ENCODE results near the gene ZNF232. TPM values are rescaled to one million over a fixed set of nuclear protein-coding genes. Genes with fewer than 3 reads are reported as not detected.

Gene ZNF232
- total and polyA plus RNA-seq, 2 of the 13 experiments (the other 11 are each of a cell fraction or from before 2014, with no cell fraction given): 7.8 to 28.7 TPM

DNA sequence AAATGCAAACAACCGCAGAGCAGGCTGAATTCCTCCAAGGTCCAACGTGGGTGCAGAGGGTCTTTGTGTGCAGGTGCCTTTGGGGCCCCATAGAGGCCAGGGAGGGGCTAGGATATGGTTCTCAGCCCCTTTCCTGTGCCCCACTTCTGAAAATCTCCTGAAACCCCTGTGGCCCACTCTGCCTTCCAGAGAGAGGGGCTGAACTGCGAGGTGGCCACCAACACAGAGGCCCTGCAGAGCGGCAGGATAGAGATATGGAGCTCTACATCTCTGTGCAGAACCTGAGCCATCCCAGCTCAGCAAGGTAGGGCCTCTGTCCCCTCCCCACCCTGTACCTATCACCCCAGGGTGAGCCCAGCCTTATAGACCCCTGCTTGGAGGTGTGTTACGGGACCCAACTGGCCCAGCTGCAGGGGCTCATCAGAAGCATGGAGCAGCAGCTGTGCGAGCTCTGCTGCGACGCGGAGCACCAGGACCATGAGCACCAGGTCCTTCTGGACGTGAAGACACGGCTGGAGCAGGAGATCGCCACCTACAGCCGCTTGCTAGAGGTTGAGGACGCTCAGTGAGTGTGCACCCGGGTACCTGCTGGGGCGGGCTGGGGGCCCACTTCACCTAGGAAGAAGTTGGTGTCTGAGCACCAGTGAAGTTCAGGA lies 9.6 kb upstream of the ZNF232 start:
- in situ Hi-C loops (cut with HindIII; ENCODE audit: extremely low pct_ligation_motif_present, low pct_unique_long_range_greater_than_20kb) (no loop called here), intact Hi-C loops (cut with micrococcal nuclease; ENCODE audit: unreplicated experiment) (no loop called here)
- H2AFZ ChIP-seq (ENCODE audit: low read length): no peak overlapping the region
- ATAC-seq (no peak), DNase-seq (ENCODE audit: low spot score) (no peak), FAIRE-seq (no peak)
- ChIA-PET CTCF (ENCODE audit: low intra/inter-chr PET ratio, low total read pairs) (no interaction called here), POLR2A (no interaction called here)
- no peaks in the 10 kb centered on the region for H3K9me3 ChIP-seq (ENCODE audit: low read length)
- no TSS peak for BruUV-seq (replicated peaks)
- no peaks in the 10 kb centered on the region for H3K36me3 ChIP-seq (replicated peaks in 1 of 2; ENCODE audit: control insufficient read depth in 1 of 2, insufficient read depth in 2 of 2, low read length in 2 of 2)
- H3K9ac ChIP-seq (ENCODE audit: insufficient read depth, low read depth, low read length): no peak overlapping the region
- peaks cover 27% of the 10 kb centered on the region for H3K4me1 ChIP-seq (ENCODE audit: insufficient read depth, low read length)
- H3K4me2 ChIP-seq (ENCODE audit: low read depth, low read length): no peak overlapping the region
- no peaks in the 10 kb centered on the region for H4K20me1 ChIP-seq (ENCODE audit: insufficient read depth, low read length)
- H3K27ac ChIP-seq (ENCODE audit: extremely low read length, insufficient read depth, low read length): no peak overlapping the region
- H3K27me3 ChIP-seq (ENCODE audit: control insufficient read depth in 1 of 2, insufficient read depth in 2 of 2, low read length in 2 of 2): peaks cover 0 to 3% of the 10 kb centered on the region in 2 experiments; a peak in 2 of 5 replicates
- H3K79me2 ChIP-seq (ENCODE audit: insufficient read depth, low read length): no peaks in the 10 kb centered on the region
- H3K4me3 ChIP-seq (replicated peaks in 1 of 3; ENCODE audit: insufficient read depth in 1 of 3, low read depth in 2 of 3, low read length in 3 of 3): no peak overlapping the region
- 59% methylated on average over 14 of the region's 16 CpGs for WGBS (ENCODE audit: low lambda C conversion rate)
- TF ChIP-seq MLXIP (CRISPR knock-in tag; IDR thresholded peaks at IDR 0.05; ENCODE audit: borderline replicate concordance) (no peak), DNMT1 (CRISPR knock-in tag; IDR thresholded peaks at IDR 0.05) (no peak), HNF1B (CRISPR knock-in tag; IDR thresholded peaks at IDR 0.05) (no peak), ZNF891 (CRISPR knock-in tag; IDR thresholded peaks at IDR 0.05) (no peak), XBP1 (CRISPR knock-in tag; IDR thresholded peaks at IDR 0.05) (no peak), ZNF337 (CRISPR knock-in tag; IDR thresholded peaks at IDR 0.05; ENCODE audit: borderline replicate concordance, low read depth) (no peak), MNT (IDR thresholded peaks at IDR 0.05) (no peak), SNAI1 (CRISPR knock-in tag; IDR thresholded peaks at IDR 0.05; ENCODE audit: borderline replicate concordance) (no peak), ZNF138 (CRISPR knock-in tag; IDR thresholded peaks at IDR 0.05; ENCODE audit: low read depth) (no peak), HCFC1 (IDR thresholded peaks at IDR 0.05; ENCODE audit: low read depth, low read length) (no peak), GTF3A (CRISPR knock-in tag; conservative IDR thresholded peaks at IDR 0.05) (no peak), HNRNPUL1 (IDR thresholded peaks at IDR 0.05; ENCODE audit: low read depth, low read length) (no peak), ZNF468 (CRISPR knock-in tag; IDR thresholded peaks at IDR 0.05) (no peak), HNRNPL (IDR thresholded peaks at IDR 0.05; ENCODE audit: low read depth, low read length) (no peak), ZNF639 (CRISPR knock-in tag; conservative IDR thresholded peaks at IDR 0.05) (no peak)
- TF ChIP-seq, protein P1, sequence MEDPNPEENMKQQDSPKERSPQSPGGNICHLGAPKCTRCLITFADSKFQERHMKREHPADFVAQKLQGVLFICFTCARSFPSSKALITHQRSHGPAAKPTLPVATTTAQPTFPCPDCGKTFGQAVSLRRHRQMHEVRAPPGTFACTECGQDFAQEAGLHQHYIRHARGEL (CRISPR knock-in tag; IDR thresholded peaks at IDR 0.05): no peak
